Medulla oblongata (tissue), 1 donor: Measurements from ENCODE around the gene LIMD2.
"Not testable (repeated sequence)": the region's sequence is repeated elsewhere in the genome, so short reads cannot be mapped to it uniquely, and the experiment has no call there.

Source experiments
- DNase-seq: peaks from one replicate; pipeline ENCODE4 v3.0.0-alpha.2; 2015; ENCODE audit errors: extremely low spot score

LIMD2 gene

GRCh38 chr17:63699638-63700527, at the start of gene LIMD2:
Gene LIMD2 (minus strand): TSS chr17:63700125. CDS start chr17:63699298, 827 bp downstream.
- no peak for DNase-seq

DNA sequence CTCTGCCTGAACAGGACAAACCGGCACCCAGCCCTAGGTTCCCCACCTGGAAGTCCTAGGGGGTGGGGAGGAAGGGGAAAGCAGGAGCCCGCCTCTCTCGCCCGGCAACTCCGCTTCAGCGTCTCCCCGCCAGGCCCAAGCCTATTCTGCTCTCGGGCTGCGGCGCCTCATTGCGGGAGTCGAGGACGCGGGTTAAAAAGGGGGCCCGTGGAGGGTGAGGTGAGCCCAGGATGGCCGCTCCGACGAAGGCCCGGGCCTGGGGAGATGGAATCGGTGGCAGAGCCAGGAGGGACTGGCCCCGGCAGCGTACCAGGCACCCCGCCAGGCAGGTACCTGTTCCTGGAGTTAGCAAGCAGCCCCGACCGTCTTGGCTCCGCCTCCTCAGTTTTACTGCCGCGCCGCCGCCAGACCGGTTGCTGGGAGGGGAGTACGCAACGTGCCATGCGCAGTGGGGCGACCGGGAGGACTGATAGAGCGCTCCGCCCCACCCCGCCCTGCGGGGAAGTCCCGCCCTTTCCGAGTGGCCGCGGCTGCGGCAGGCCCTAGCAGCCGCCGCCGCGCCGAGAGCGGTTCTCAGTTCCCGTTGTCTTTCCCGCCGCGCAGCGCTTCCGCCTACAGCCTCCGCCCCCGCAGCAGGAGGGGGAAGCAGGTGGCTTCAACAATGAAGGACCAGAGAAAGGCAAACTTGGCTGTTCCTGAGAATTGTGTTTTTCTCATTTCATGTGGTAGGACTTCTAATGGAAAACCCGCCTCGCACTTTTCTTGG, 41.7 kb upstream of the LIMD2 start, which contains the start of gene STRADA:
TSS of gene STRADA (minus strand) at position 392 of the 766 bp plus-strand sequence. CDS start 13,430 bp downstream, outside the sequence.
- DNase-seq, result peak; percentile 98

DNA sequence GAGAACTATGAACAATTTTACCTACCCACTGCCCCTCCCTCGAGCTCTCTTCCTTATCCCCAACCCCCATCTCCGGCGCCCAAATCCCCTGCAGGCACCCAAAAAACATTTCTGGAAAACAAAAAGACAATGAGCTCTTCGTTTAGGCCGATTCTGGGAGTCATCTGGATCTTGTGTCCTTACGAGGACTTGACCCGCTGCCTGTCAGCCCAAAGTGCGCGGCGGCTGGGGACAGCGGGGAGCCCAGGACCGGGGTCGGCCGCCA, 41.1 kb upstream of the LIMD2 start:
- DNase-seq, result no peak

DNA sequence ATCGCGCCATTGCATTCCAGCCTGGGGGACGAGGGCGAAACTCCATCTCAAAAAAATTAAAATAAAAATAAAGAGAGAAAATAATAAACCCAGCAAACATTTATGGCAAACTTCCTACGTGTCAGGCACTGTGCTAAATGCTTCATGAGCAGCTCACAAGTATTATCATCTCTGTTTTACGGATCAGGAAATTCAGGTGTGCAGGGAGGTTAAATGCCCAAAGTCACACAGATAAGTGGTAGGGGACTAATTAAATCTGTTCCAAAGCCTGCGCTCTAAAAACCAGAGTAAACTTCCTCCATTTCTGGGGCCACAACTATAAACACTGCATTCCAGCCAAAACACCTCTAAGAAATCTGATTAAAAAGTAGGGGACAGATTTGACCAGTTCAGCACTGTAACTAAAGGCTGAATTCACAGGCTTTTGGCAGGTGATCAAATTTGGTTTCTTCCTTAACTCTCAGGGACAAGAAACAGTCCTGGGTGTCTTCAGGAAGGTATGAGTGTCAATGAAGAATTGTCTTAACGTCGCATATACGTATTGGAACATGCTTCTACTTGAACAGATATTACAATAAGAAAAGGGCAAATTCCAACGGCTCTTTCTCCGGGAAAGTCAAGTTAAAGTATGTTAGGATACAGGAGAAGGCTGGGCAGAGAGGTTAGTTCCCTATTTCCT, 40.7 kb upstream of the LIMD2 start:
- DNase-seq, result peak; percentile 31

- no peak for DNase-seq
Observed at GRCh38 chr17:63735691-63736090, 35.8 kb upstream of the LIMD2 start.

GRCh38 chr17:63722403-63722802, 22.5 kb upstream of the LIMD2 start:
- DNase-seq, result no peak

DNA sequence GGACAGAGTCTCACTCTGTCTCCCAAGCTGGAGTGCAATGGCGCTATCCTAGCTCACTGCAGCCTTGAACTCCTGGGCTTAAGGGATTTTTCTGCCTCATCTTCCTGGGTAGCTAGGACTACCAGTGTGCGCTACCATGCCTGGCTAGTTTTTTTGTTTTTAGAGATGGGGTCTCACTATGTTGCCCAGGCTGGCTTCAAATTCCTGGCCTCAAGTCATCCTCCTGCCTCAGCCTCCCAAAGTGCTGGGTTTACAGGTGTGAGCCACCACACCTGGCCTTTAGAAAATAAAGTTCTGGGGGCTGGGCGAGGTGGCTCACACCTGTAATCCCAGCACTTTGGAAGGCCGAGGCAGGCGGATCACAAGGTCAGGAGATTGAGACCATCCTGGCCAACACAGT, 20.3 kb upstream of the LIMD2 start:
- not testable (repeated sequence) for DNase-seq

DNA sequence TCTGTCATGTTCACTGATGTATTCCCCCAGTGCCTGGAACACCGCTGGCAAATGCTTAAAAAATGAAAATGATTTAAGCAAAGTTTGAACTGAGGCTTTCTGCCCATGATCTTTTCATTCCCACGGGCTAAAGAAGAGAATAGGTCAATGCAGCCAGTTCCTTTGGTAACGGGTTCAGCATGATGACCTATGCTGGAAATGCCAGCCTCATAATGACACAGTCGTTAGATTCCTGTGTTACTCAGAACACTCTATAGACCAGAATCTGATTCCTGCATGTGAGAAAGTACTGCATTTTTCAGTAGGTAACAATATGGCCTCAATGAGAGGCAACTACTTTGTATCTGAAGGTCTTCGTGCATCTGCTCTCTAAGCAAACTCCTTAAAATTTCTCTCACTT, 19.1 kb upstream of the LIMD2 start:
- no peak for DNase-seq

DNA sequence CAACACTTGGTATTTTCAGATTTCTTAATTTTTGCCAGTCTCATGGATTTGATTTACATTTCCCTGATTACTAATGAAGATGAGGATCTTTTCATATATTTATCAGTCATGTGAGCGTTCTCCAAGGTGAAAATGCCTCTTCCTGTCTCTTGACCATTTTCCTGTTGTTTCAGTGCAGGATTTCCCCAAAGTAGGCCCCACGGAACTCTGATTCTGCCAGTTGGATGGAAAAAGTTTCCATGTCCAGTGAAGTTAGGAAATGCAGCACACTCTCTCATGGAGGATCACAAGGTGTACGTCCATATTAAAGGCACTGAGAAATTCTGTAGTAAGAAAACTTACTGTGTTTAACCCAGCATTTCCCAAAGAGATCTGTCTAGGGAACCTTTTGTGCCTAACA, 16.5 kb upstream of the LIMD2 start:
- no peak for DNase-seq

- DNase-seq, result no peak
Observed at GRCh38 chr17:63714550-63715277, 14.8 kb upstream of the LIMD2 start.

- DNase-seq, result no peak
Observed at GRCh38 chr17:63709110-63709509, 9.2 kb upstream of the LIMD2 start.

GRCh38 chr17:63707151-63707550, 7.2 kb upstream of the LIMD2 start:
- no peak for DNase-seq

- DNase-seq, result no peak
Observed at GRCh38 chr17:63706336-63707082, 6.6 kb upstream of the LIMD2 start.

DNA sequence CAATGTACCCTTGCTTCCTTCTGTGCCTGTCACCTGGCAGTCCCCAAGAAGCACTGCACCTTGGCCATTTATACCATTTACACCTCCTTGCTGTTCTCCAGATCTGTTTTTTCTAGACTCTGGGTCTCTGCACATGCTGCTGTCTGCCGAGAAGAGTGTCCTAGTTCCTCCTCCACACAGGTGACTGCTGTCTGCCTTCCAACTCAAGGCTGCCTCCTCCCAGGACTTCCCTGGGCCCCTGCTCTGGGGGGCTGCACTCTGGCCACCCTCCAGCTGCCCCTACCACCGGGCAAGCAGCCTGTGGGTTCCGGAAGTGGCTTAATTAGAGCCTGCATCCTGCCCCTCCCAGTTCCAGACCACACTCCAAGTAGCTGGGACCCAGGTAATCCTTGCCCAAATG, 5.7 kb upstream of the LIMD2 start:
- DNase-seq, result no peak

DNA sequence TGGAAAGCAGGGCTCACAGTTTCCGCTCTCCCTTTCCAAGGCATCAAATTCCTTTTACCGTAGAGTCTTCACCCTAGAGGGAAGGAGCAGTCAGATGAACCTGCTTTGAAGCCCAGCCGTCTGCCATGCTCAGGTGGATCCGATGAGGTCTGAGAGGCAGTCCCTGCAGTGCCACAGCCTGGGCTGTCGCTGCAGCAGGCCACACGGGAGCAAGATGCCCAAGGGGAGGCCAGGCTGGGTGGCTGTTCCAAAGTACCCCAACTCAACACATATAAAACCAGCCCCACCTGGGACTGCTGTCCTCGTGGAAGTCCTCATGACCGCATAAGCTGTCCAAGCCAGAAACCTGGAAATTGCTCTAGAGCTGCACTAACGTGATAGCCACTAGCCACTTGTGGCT, 4.9 kb upstream of the LIMD2 start:
- DNase-seq, result no peak

DNA sequence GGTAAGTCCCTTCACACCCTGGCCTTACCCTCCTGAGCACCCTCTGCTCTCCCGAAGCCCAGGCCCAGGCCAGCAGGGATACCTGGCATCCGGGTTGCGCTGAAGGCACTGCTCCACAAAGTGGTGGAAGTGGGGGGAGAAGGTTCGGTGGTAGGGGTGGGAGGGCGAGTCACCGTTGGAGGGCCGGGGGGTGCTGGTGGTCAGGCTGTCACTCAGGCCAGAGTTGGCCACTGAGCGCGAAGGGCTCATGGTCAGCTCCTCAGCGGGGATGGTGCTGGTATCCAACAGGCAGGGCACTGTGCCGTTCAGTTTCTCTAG, 4.3 kb upstream of the LIMD2 start:
- no peak for DNase-seq

DNA sequence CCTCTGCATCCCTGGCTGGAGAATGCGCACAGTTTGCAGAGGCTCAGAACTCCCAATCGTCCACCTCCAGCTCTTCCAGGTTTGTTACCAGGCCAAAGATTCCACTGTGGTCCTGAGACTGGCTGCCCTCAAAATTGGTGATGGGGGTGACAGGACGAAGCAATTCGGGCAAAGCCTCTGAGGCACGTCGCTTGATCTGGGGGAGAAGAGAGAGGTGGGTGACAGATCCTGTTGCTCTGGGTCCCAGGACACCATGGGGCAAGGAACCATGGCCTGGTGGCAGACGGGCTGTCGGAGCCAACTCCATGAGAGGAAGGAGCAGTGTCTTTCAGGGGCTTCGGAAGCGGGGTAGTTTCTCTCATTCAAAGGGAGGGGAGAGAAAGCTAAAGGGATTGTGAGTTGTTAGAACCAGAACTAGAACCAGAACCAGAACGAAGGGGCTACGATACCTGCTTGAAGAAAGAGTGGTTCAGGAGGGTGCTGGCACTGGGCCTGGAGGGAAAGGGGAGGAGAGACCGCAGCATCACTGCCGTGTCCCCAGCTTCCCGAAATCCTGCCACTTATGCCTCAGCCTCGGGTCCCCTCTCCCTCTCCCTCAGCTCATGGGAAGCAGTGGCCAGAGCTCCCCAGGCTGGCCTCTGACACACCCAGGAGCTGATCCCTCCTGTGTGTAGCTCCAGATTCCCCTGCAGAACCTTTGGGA, 3.8 kb upstream of the LIMD2 start:
- DNase-seq, result no peak

DNA sequence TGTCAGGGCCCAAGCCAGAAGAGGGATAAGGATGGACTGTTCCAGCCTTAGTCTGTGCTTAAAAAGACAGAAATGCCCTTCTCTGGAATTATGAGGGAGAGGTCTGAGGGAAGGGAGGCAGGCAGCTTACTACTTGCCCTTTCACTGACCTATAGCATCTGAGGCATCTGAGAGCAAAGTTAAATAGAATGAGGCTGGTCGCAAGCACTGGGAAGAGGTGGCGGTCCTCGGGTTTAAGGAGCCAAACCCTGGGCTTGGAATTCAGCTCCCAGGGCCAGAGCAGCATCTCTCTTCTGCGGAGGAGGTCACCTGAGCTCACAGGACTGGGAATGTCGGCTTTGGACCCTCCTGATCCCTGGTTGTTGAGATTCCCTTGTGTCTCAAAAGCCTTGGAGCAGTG, 3.1 kb upstream of the LIMD2 start:
- no peak for DNase-seq

GRCh38 chr17:63702721-63703015, 2.7 kb upstream of the LIMD2 start:
- DNase-seq, result no peak

GRCh38 chr17:63701868-63702720, 2.2 kb upstream of the LIMD2 start:
- no peak for DNase-seq
